ENCODE results near the gene NBAS.

DNA sequence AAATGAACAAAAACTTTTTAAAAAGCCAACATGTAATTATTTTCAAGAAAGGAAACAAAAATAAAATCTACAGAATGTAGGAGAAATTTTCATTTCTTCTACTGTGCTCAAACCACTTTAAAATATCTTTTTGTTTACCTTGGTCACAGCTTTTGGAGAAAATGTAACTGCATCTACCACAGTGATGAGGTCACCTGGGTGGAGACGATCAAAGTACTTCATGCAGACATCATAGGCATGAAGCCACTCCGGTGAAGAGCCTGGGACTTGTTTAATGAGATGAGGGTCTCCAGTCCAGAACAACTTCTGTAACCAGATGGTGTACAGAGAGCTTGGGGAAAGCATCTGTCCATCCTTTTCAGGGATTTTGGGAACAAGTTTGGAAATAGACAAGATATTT is 285.8 kb downstream of the NBAS start:
- TF ChIP-seq, protein P1, sequence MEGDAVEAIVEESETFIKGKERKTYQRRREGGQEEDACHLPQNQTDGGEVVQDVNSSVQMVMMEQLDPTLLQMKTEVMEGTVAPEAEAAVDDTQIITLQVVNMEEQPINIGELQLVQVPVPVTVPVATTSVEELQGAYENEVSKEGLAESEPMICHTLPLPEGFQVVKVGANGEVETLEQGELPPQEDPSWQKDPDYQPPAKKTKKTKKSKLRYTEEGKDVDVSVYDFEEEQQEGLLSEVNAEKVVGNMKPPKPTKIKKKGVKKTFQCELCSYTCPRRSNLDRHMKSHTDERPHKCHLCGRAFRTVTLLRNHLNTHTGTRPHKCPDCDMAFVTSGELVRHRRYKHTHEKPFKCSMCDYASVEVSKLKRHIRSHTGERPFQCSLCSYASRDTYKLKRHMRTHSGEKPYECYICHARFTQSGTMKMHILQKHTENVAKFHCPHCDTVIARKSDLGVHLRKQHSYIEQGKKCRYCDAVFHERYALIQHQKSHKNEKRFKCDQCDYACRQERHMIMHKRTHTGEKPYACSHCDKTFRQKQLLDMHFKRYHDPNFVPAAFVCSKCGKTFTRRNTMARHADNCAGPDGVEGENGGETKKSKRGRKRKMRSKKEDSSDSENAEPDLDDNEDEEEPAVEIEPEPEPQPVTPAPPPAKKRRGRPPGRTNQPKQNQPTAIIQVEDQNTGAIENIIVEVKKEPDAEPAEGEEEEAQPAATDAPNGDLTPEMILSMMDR (IDR thresholded peaks at IDR 0.05), result no peak
- TF ChIP-seq POLR2A (IDR thresholded peaks at IDR 0.05), result no peak

All from esophagus squamous epithelium (tissue), 4 donors.